ENCODE data around the gene ANKRD63. TPM values are rescaled to one million over a fixed set of nuclear protein-coding genes. Genes with fewer than 3 reads are reported as not detected.

ANKRD63 gene
- total and polyA plus RNA-seq, 9 of the 15 experiments (the other 6 are each of a cell fraction or from before 2014, with no cell fraction given): 1.3 to 2.0 (median 1.8) TPM; not detected in 6

DNA sequence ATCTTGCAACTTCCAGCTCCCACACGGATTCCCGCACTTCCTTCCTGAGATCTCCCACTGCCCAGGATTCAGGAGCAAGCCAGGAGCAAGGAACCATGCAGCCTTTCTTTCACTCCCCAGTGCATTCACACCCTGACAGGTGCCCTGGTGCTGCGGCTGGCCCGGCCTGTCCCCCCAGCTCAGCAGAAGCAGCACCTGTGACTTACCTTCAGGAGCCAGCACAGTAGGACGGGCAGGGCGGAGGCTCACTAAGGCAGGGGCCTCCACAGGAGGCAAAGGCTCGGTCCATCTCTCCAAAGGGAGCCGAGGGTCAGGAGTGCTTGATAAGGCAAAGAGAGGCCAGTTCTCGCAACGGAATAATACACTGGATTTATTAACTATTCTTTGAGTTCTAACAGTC is 4.8 kb downstream of the ANKRD63 start:
- CTCF ChIA-PET (ENCODE audit: low intra/inter-chr PET ratio): interaction anchor here (0.5 to 7.1 kb wide), 6 partner anchors 32 to 166 kb away, joined by 3 to 218 read pairs (median 16); partner anchors contain the start of gene PLCB2
- H3K4me1 ChIP-seq (replicated peaks in 1 of 2; ENCODE audit: control insufficient read depth in 2 of 2, insufficient read depth in 2 of 2, low read length in 2 of 2): peaks cover 13 to 51% of the 10 kb centered on the region in 2 experiments
- FAIRE-seq (no peak), ATAC-seq (no peak), DNase-seq (ENCODE audit: extremely low read depth in 1 of 4, low spot score in 3 of 4) (no peak)
- no peaks in the 10 kb centered on the region for H3K36me3 ChIP-seq (ENCODE audit: control insufficient read depth, insufficient read depth, low read length)
- H3K27ac ChIP-seq (ENCODE audit: extremely low read depth, low read depth, low read length): no peak overlapping the region
- 0 out of 2 replicates have a peak, but pooled peaks cover 3% of the 10 kb centered on the region for H4K20me1 ChIP-seq (replicated peaks; ENCODE audit: control insufficient read depth, insufficient read depth, low read length)
- H3K9me3 ChIP-seq (replicated peaks; ENCODE audit: control insufficient read depth, insufficient read depth, low read depth, low read length): no peaks in the 10 kb centered on the region
- POLR2A ChIA-PET: interaction anchor here (0.6 to 0.8 kb wide), 2 partner anchors 50 to 231 kb away, joined by 3 read pairs; no protein-coding TSS in a partner anchor
- H3K9me1 ChIP-seq (ENCODE audit: control insufficient read depth, insufficient read depth, low read length): no peaks in the 10 kb centered on the region
- H3K27me3 ChIP-seq (ENCODE audit: control insufficient read depth in 2 of 2, insufficient read depth in 2 of 2, low read length in 2 of 2): no peaks in the 10 kb centered on the region; a peak in 1 of 5 replicates
- H3K4me2 ChIP-seq (ENCODE audit: insufficient read depth, low read length): no peak overlapping the region; the same call in 1 of the 2 replicates
- H3K79me2 ChIP-seq (ENCODE audit: control insufficient read depth, insufficient read depth, low read length): no peaks in the 10 kb centered on the region
- intact Hi-C loops (cut with micrococcal nuclease) (no loop called here), in situ Hi-C loops (cut with MboI) (loop anchor here (5.0 kb wide), 1 partner anchor 34 kb away; no protein-coding TSS in a partner anchor)
- BruUV-seq (replicated peaks): no TSS peak
- 27% methylated on average over 10 of the region's 10 CpGs for WGBS (ENCODE audit: insufficient coverage, low coverage, missing lambda C conversion rate)
- H2AFZ ChIP-seq (ENCODE audit: low read depth, low read length): no peak overlapping the region
- TF ChIP-seq KDM2B (CRISPR knock-in tag; IDR thresholded peaks at IDR 0.05) (no peak), MCM3 (IDR thresholded peaks at IDR 0.05) (no peak), FUS (optimal IDR thresholded peaks at IDR 0.05; ENCODE audit: low read depth, low read length) (no peak), ZNF174 (CRISPR knock-in tag; IDR thresholded peaks at IDR 0.05) (no peak), CBFA2T3 (IDR thresholded peaks at IDR 0.05) (no peak), COPS2 (conservative IDR thresholded peaks at IDR 0.05) (no peak), NCOA4 (IDR thresholded peaks at IDR 0.05; ENCODE audit: partially characterized antibody) (no peak), GATAD2B (IDR thresholded peaks at IDR 0.05; ENCODE audit: borderline replicate concordance) (no peak), HNRNPUL1 (IDR thresholded peaks at IDR 0.05; ENCODE audit: low read length) (no peak), BRCA1 (IDR thresholded peaks at IDR 0.05) (no peak), BRCA1 (CRISPR knock-in tag; IDR thresholded peaks at IDR 0.05) (no peak)
- TF ChIP-seq, protein P1, sequence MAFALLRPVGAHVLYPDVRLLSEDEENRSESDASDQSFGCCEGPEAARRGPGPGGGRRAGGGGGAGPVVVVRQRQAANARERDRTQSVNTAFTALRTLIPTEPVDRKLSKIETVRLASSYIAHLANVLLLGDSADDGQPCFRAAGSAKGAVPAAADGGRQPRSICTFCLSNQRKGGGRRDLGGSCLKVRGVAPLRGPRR (CRISPR knock-in tag; IDR thresholded peaks at IDR 0.05): no peak
- TF ChIP-seq, protein P2, sequence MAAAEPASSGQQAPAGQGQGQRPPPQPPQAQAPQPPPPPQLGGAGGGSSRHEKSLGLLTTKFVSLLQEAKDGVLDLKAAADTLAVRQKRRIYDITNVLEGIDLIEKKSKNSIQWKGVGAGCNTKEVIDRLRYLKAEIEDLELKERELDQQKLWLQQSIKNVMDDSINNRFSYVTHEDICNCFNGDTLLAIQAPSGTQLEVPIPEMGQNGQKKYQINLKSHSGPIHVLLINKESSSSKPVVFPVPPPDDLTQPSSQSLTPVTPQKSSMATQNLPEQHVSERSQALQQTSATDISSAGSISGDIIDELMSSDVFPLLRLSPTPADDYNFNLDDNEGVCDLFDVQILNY (CRISPR knock-in tag; IDR thresholded peaks at IDR 0.05): no peak
- TF ChIP-seq, protein P3, sequence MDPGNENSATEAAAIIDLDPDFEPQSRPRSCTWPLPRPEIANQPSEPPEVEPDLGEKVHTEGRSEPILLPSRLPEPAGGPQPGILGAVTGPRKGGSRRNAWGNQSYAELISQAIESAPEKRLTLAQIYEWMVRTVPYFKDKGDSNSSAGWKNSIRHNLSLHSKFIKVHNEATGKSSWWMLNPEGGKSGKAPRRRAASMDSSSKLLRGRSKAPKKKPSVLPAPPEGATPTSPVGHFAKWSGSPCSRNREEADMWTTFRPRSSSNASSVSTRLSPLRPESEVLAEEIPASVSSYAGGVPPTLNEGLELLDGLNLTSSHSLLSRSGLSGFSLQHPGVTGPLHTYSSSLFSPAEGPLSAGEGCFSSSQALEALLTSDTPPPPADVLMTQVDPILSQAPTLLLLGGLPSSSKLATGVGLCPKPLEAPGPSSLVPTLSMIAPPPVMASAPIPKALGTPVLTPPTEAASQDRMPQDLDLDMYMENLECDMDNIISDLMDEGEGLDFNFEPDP (CRISPR knock-in tag; IDR thresholded peaks at IDR 0.05): no peak
- no peak overlapping the region for H3K4me3 ChIP-seq
- peak overlapping the region in 1 of 2 experiments; percentile 58; a peak in 1 of 4 replicates for H3K9ac ChIP-seq (ENCODE audit: insufficient read depth in 1 of 2, low read depth in 2 of 2, low read length in 2 of 2)

Measured in K562 (cell line).